Spleen (tissue), 7 donors: Measurements from ENCODE around the gene ACP7.

Experiments
- CTCF ChIP-seq, 11 experiments: fragments of 200-600 bp in 7 of 11; fragments of 450-650 bp in 4 of 11; sonication (generic) in 4 of 11; IDR thresholded peaks in 8 of 11; conservative IDR thresholded peaks in 3 of 11; 1 replicate in 7 of 11; 2 replicates in 4 of 11; pipeline versions ENCODE4 v1.4.0 to v1.8.0; 2016 to 2021; ENCODE audit warnings: antibody characterized with exemption in 11 of 11, inconsistent platforms in 4 of 11, mild to moderate bottlenecking in 1 of 11
- POLR2A ChIP-seq, 3 donors: fragments of 450-650 bp; IDR thresholded peaks; one replicate each; pipeline ENCODE4 v1.5.1; 2017; ENCODE audit warnings: antibody characterized with exemption in 3 of 3, mild to moderate bottlenecking in 1 of 3
- POLR2AphosphoS5 ChIP-seq, 3 donors: sonication (generic); formaldehyde crosslinking; IDR thresholded peaks; one replicate each; pipeline ENCODE4 v1.5.1; 2017; ENCODE audit warnings: antibody characterized with exemption in 3 of 3
- donor health status: DM: no; HTN: no; CAD: no; lungs with moderate emphysema.
- donor health status: DM: no; HTN: no; CAD: no.
- donor health status: DM: no; HTN: no; CAD: no.

GRCh38 chr19:39145180-39145953 is 61.2 kb downstream of the ACP7 start:
- TF ChIP-seq CTCF (IDR thresholded peaks at IDR 0.05 in 8 of 11, conservative IDR thresholded peaks at IDR 0.05 in 3 of 11) (no peak), POLR2A (IDR thresholded peaks at IDR 0.05) (no peak), POLR2AphosphoS5 (IDR thresholded peaks at IDR 0.05) (peak in 1 of 3 donors; percentile 25)
